NCI-H2171 treated with DMSO at 0.1 percent for 48 hours (cell line): ENCODE data around the gene TAF5.
"Not testable (repeated sequence)": the region's sequence is repeated elsewhere in the genome, so short reads cannot be mapped to it uniquely, and the experiment has no call there.

Experiments
- DNase-seq: peaks from one replicate; lab custom pipeline; 2025; lab: John Stamatoyannopoulos, UW

The TAF5 gene

DNA sequence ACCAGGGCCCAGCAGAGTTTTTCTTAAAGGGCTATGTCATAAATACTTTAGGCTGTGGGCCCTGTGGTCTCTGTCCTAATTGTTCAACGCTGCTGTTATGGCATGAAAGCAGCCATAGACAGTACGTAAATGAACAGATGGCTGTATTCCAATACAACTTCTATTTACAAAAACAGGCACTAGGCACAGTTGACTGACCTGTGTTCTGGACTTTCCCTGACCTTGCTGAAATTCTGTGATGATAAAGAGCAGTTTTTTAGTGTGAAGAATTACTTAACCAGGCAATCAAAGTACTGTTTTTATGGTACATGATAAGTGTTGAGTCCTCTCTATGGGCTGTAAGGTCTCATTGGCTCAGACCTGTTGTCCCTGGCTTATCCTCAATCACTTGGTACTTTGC, 45.8 kb downstream of the TAF5 start:
- DNase-seq, result no peak

DNA sequence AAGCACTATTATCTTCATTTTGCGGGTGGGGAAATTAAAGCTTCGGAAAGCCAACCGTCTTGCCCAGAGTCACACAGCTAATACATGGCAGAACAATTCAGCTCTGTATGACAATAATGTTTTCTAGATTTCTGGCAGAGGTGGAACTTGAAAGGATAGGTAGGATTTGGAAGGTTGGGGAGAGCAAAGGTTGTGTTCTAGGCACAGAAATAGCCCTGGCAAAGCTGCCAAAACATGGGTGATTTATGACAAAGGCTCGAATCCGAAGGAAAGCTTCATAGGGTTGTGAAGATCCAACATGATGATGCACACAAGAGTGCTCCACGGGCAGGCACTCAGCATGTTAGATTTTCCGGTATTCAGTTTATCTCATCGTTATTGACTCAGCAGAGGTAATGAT, 47.8 kb downstream of the TAF5 start:
- no peak for DNase-seq

DNA sequence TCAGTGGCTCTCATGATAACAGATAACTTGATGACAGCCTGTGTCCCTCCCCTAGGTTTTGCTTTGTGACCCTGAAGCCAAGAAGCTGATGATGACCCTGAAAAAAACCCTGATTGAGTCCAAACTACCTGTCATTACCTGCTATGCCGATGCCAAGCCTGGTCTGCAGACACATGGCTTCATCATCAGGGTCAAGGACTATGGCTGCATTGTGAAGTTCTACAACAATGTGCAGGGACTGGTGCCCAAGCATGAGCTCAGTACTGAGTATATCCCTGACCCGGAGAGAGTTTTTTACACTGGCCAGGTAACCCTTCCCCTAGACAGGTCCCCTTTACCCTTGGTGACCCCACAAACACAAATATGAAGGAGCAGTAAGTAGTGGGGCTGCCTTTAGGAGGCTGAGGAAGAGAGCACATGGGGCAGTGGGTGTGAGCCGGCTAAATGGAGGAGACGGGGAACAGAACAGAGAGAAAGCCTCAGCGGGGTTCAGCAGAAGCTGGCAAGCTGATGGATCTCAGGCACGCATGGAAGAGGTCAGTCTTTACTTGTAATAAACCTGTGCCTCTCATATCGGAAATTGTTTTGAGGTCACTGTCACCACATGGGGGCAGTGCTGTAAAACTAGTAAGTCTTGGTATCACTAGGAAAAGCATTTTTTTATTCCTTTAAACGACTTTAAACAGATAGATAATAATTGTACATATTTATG, 48.8 kb downstream of the TAF5 start:
- DNase-seq, result peak; percentile 48

DNA sequence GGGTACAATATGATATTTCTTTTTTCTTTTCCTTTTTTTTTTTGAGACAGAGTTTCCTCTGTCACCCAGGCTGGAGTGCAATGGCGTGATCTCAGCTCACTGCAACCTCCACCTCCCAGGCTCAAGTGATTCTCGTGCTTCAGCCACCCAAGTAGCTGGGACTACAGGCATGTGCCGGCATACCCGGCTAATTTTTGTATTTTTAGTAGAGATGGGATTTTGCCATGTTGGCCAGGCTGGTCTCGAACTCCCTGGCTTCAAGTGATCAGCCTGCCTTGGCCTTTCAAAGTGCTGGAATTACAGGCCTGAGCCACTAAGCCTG, 49.3 kb downstream of the TAF5 start:
- DNase-seq, result not testable (repeated sequence)

DNA sequence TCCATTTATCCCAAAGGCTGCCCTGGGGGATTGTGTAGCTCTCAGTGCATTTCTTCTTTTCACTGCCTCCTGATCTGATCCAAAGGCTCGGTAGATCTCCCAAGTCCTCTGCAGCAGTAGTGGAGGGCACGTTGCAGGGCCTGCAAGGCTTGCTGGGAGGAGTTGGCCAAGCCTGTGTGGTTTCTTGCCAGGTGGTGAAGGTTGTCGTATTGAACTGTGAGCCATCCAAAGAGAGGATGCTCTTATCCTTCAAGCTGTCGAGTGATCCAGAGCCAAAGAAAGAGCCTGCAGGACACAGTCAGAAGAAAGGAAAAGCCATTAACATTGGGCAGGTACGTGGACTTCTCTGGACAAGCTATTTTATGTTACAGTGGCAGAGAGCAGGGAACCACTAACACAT, 49.8 kb downstream of the TAF5 start:
- DNase-seq, result no peak

DNA sequence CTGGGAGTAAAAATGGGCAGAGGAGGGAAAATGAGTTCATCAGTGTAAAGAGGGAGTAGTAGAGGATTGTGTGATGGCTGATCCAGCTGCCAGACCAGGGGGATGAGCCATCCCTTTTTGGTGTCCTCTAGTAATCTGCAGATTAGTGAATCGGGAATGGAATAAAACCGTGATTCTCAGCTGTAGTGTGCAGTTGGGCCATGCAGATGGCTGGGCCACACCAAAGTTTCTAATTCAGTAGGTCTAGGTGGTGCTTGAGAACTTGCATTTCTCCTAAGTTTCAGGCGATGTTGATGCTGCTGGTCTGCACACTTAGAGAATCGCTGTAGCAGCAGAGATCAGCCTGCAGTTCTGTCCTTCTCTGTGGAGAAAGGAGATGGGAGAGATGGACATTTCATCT, 51.3 kb downstream of the TAF5 start:
- DNase-seq, result no peak

DNA sequence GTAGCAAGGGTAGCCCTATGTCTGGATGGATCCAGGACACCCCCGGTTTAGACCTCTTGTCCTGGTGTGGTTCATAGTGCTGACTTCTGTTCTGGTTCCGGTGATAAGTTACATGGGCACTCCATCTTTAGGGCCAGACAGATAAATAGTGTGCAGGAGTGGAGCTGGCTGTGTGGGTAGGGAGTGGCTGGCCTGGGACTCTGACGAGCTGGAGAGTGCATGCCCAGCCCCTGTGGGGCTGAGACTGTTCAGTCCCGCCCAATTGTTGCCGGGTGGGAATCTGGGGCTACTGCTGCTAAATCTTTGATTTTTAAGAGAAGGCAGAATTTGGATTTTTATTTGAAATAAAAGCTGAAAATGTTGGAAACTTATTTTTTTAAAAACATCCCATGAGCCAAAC, 56.0 kb downstream of the TAF5 start:
- DNase-seq, result no peak

DNA sequence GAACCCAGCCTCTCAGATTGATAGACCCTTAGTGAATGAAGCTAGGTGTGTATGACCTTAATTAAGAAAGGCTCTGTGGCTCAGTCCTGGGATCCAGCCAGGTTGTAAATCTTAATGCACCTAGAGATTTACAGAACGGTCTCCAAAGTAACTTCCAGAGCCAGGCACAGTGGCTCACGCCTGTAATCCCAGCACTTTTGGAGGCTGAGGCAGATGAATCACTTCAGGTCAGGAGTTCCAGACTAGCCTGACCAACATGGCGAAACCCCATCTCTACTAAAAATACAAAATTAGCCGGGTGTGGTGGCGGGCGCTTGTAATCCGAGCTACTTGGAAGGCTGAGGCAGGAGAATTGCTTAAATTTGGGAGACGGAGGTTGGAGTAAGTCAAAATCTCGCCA, 60.1 kb downstream of the TAF5 start:
- no peak for DNase-seq

DNA sequence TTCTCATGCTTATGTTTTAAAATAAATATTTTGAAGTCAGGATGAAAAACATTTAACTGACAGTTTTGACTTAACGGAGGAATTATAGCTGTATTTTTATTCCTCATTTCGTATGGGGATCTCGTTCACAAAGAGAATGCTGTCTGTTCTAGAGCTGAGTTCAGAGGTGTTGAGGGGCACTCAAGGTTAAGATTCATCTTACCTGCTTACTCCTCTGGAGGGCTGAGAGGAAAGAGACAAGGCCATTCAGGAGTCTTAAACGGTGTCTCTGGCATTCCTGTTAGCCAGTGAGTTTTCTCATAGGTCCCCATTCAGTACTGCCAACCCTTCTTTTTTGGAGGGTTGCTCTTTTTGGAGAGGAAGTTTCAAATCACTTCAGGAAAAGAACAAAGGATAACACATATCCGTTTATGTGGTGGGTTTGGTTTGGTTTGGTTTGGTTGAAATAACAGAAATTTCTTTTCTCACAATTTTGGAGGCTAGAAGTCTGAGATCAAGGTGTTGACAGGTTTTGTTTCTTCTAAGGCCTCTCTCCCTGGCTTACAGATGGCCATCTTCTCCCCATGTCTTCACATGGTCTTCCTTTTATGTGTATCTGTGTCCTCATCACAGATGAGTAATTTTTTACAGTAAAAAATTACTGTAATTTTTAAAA, 61.3 kb downstream of the TAF5 start:
- DNase-seq, result no peak

DNA sequence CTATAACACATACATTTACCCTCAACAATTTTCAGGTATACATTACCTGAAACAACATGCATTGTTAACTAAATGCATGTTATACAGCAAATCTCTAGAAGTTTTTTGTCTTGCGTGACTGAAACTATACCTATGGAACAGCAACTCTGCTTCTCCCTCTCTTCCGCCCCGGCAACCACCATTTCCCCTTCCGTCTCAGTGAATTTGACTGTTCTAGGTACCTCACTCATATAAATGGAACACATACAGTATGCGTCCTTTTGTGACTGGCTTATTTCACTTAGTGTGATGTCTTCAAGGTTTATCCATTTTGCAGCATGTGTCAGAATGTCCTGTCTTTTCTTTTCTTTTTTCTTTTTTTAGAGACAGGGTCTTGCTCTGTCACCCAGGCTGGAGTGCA, 61.9 kb downstream of the TAF5 start:
- DNase-seq, result no peak

DNA sequence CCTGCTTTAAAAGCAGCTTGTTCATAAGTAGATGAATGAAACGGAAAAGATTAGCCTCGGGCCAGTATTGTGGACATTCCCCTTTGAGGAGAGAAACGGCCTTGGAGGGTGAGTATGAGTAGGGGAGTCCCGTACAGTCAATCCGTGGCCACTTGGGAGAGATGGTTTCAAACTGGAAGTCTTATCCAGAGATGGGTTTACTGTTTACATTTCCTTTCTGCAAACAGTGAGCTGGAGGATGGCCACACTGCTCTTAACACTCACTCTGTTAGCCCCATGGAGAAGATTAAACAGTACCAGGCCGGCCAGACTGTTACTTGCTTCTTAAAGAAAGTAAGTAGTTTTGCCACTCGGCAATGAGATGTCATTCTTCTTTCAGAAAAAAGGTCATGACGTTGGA, 64.1 kb downstream of the TAF5 start:
- DNase-seq, result no peak

DNA sequence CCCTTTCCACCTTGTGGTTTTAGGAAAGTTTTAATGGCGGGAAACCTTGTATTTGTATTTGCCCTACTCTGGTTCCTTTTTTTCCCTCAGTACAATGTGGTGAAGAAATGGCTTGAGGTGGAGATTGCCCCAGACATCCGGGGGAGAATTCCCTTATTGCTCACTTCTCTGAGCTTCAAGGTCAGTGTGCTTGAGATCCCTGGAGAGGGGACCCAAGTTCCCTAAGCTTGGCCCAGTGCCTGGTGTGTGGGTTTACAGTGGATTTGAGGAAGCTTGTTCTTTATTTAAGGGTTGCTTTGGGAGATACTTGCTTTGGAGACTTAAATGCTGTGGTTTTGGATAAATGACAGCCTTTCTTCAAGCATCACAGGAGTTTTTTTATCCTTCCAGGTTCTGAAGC, 66.1 kb downstream of the TAF5 start:
- no peak for DNase-seq
